Measurements from ENCODE around the gene C16orf46. TPM values are rescaled to one million over a fixed set of nuclear protein-coding genes. Genes with fewer than 3 reads are reported as not detected.

The C16orf46 gene
- total RNA-seq, 4 donors from 2014 or later, result 0.54 to 2.5 (median 1.3) TPM

GRCh38 chr16:81041696-81042095 lies 35.3 kb downstream of the C16orf46 start:
- intact Hi-C loops (cut with DNase I; ENCODE audit: low total_unique reads), result no loop called here
- DNase-seq (ENCODE audit: low spot score in 2 of 2), result no peak
- TF ChIP-seq CTCF (IDR thresholded peaks at IDR 0.05), result no peak
- no peak for TF ChIP-seq POLR2A (IDR thresholded peaks at IDR 0.05)
- WGBS, 2 donors, result 90 to 91% methylated on average over 4 of the region's 4 CpGs
- H3K4me3 ChIP-seq (ENCODE audit: low read depth, poor library complexity, severe bottlenecking), result no peak overlapping the region

GRCh38 chr16:81040842-81041241 lies 36.2 kb downstream of the C16orf46 start:
- H3K4me3 ChIP-seq (ENCODE audit: low read depth, poor library complexity, severe bottlenecking), result no peak overlapping the region
- 84 to 85% methylated on average over 5 of the region's 5 CpGs for WGBS, 2 donors
- no peak for DNase-seq (ENCODE audit: low spot score in 2 of 2)
- TF ChIP-seq POLR2A (IDR thresholded peaks at IDR 0.05), result no peak
- no peak for TF ChIP-seq CTCF (IDR thresholded peaks at IDR 0.05)
- intact Hi-C loops (cut with DNase I; ENCODE audit: low total_unique reads), result no loop called here

GRCh38 chr16:81040131-81040530 lies 36.9 kb downstream of the C16orf46 start:
- H3K4me3 ChIP-seq (ENCODE audit: low read depth, poor library complexity, severe bottlenecking), result no peak overlapping the region
- 96 to 97% methylated on average over 2 of the region's 2 CpGs for WGBS, 2 donors
- intact Hi-C loops (cut with DNase I; ENCODE audit: low total_unique reads), result no loop called here
- no peak for DNase-seq (ENCODE audit: low spot score in 2 of 2)
- TF ChIP-seq POLR2A (IDR thresholded peaks at IDR 0.05) (no peak), CTCF (IDR thresholded peaks at IDR 0.05) (no peak)

GRCh38 chr16:81036751-81037350 lies 40.2 kb downstream of the C16orf46 start:
- peak overlapping the region; percentile 70 for H3K4me3 ChIP-seq (ENCODE audit: low read depth, poor library complexity, severe bottlenecking)
- DNase-seq (ENCODE audit: low spot score in 2 of 2), result no peak
- TF ChIP-seq POLR2A (IDR thresholded peaks at IDR 0.05), result no peak
- TF ChIP-seq CTCF (IDR thresholded peaks at IDR 0.05), result no peak
- 15 to 22% methylated on average over 10 of the region's 10 CpGs for WGBS, 2 donors
- intact Hi-C loops (cut with DNase I; ENCODE audit: low total_unique reads), result no loop called here

GRCh38 chr16:81035975-81036750 lies 40.9 kb downstream of the C16orf46 start:
- no peak for DNase-seq (ENCODE audit: low spot score in 2 of 2)
- no peak for TF ChIP-seq CTCF (IDR thresholded peaks at IDR 0.05)
- TF ChIP-seq POLR2A (IDR thresholded peaks at IDR 0.05), result no peak
- intact Hi-C loops (cut with DNase I; ENCODE audit: low total_unique reads), result no loop called here
- H3K4me3 ChIP-seq (ENCODE audit: low read depth, poor library complexity, severe bottlenecking), result peak overlapping the region; percentile 70
- WGBS, 2 donors, result 0 to 1% methylated on average over 9 of the region's 80 CpGs

All from lower leg skin (tissue), 4 donors.